Dermis blood vessel endothelial cell (primary cell): ENCODE results near the gene CAMKK1. TPM values are rescaled to one million over a fixed set of nuclear protein-coding genes. Genes with fewer than 3 reads are reported as not detected.

Source experiments
- DNase-seq: peaks from one replicate; pipeline ENCODE4 v3.0.0; 2010
- total RNA-seq: library from RNA; depleted of rRNA; stranded (reverse); fragments of >200 nt; gene quantifications from 2 replicates; pipeline ENCODE4 v1.2.3, GENCODE V29; 2014

Gene CAMKK1
- total RNA-seq: 0.79 and 2.2 TPM in 2 replicates

- DNase-seq: peak; percentile 86
Measured at GRCh38 chr17:3893003-3893719, at the start of gene CAMKK1. TSS of gene CAMKK1 (minus strand) at chr17:3893053. CDS start at chr17:3885687, 7,366 bp downstream.

- DNase-seq: no peak
Measured at GRCh38 chr17:3940965-3941698, 48.3 kb upstream of the CAMKK1 start.

GRCh38 chr17:3937359-3937758, 44.5 kb upstream of the CAMKK1 start:
- no peak for DNase-seq

- peak; percentile 36 for DNase-seq
Measured at GRCh38 chr17:3935825-3936355, 43.0 kb upstream of the CAMKK1 start.

GRCh38 chr17:3935140-3935542, 42.3 kb upstream of the CAMKK1 start:
- DNase-seq: peak; percentile 92

GRCh38 chr17:3929764-3930163, 36.9 kb upstream of the CAMKK1 start:
- DNase-seq: no peak

GRCh38 chr17:3929181-3929580, 36.3 kb upstream of the CAMKK1 start:
- no peak for DNase-seq

- no peak for DNase-seq
Measured at GRCh38 chr17:3928406-3928805, 35.6 kb upstream of the CAMKK1 start.

- DNase-seq: no peak
Measured at GRCh38 chr17:3927628-3928340, 34.9 kb upstream of the CAMKK1 start.

- no peak for DNase-seq
Measured at GRCh38 chr17:3926860-3927627, 34.2 kb upstream of the CAMKK1 start.

- no peak for DNase-seq
Measured at GRCh38 chr17:3925684-3926485, 33.0 kb upstream of the CAMKK1 start.

GRCh38 chr17:3924512-3925350, 31.9 kb upstream of the CAMKK1 start:
- no peak for DNase-seq

GRCh38 chr17:3923466-3924190, 30.8 kb upstream of the CAMKK1 start:
- no peak for DNase-seq

- no peak for DNase-seq
Measured at GRCh38 chr17:3922765-3923164, 29.9 kb upstream of the CAMKK1 start.

- no peak for DNase-seq
Measured at GRCh38 chr17:3921502-3922319, 28.9 kb upstream of the CAMKK1 start.

GRCh38 chr17:3921006-3921405, 28.2 kb upstream of the CAMKK1 start:
- DNase-seq: no peak

- no peak for DNase-seq
Measured at GRCh38 chr17:3919123-3919624, 26.3 kb upstream of the CAMKK1 start.

- no peak for DNase-seq
Measured at GRCh38 chr17:3918372-3919122, 25.7 kb upstream of the CAMKK1 start.
